OCI-LY3 (cell line): Measurements from ENCODE around the gene WWP2.
"Not testable (repeated sequence)": the region's sequence is repeated elsewhere in the genome, so short reads cannot be mapped to it uniquely, and the experiment has no call there.

Source experiments
- EZH2phosphoT487 ChIP-seq: fragments of 200-600 bp; shearing (Covaris generic); IDR thresholded peaks from 2 replicates; pipeline ENCODE4 v1.6.1; 2018; ENCODE audit warnings: antibody characterized with exemption, mixed run types, low read depth
- TF ChIP-seq, protein P1 (sequence below): fragments of 200-600, 300-600 bp; sonication (generic); IDR thresholded peaks from 2 replicates; pipeline ENCODE4 v1.5.1; 2014; ENCODE audit warnings: antibody characterized with exemption, low read length, low read depth

- TF ChIP-seq, protein P1, sequence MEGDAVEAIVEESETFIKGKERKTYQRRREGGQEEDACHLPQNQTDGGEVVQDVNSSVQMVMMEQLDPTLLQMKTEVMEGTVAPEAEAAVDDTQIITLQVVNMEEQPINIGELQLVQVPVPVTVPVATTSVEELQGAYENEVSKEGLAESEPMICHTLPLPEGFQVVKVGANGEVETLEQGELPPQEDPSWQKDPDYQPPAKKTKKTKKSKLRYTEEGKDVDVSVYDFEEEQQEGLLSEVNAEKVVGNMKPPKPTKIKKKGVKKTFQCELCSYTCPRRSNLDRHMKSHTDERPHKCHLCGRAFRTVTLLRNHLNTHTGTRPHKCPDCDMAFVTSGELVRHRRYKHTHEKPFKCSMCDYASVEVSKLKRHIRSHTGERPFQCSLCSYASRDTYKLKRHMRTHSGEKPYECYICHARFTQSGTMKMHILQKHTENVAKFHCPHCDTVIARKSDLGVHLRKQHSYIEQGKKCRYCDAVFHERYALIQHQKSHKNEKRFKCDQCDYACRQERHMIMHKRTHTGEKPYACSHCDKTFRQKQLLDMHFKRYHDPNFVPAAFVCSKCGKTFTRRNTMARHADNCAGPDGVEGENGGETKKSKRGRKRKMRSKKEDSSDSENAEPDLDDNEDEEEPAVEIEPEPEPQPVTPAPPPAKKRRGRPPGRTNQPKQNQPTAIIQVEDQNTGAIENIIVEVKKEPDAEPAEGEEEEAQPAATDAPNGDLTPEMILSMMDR, result not testable (repeated sequence)
- TF ChIP-seq EZH2phosphoT487, result not testable (repeated sequence)
Observed at GRCh38 chr16:69951672-69952031, 189.5 kb downstream of the WWP2 start.
